WERI-Rb-1 (cell line): ENCODE measurements around the gene HEMK1.
A peak's percentile ranks its signal among the peaks of the same experiment; 100 is the strongest.

ENCODE experiments used
- DNase-seq: peaks from one replicate; pipeline ENCODE4 v3.0.0-alpha.2; 2020
- H3K27ac ChIP-seq: fragments of 250-450 bp; sonication (Bioruptor Pico); 2 replicates; pipeline ENCODE4 v1.5.1; 2020; ENCODE audit warnings: mild to moderate bottlenecking, moderate library complexity
- H3K27me3 ChIP-seq: fragments of 250-450 bp; sonication (Bioruptor Pico); 2 replicates; pipeline ENCODE4 v1.5.1; 2021; ENCODE audit warnings: mild to moderate bottlenecking, low read depth, moderate library complexity; ENCODE audit not compliant: insufficient read depth, severe bottlenecking
- H3K36me3 ChIP-seq: fragments of 250-450 bp; sonication (Bioruptor Pico); 2 replicates; pipeline ENCODE4 v1.5.1; 2020; ENCODE audit warnings: mild to moderate bottlenecking, moderate library complexity
- H3K4me3 ChIP-seq: 2 replicates; pipeline ENCODE4 v1.5.1; 2011; ENCODE audit warnings: low read depth, mild to moderate bottlenecking, control low read depth, low read length
- H3K9me3 ChIP-seq: fragments of 250-450 bp; sonication (Bioruptor Pico); 2 replicates; pipeline ENCODE4 v1.5.1; 2021; ENCODE audit warnings: mild to moderate bottlenecking, moderate library complexity; ENCODE audit not compliant: severe bottlenecking
- CTCF ChIP-seq: IDR thresholded peaks from 2 replicates; pipeline ENCODE4 v1.5.1; 2011; ENCODE audit warnings: low read depth, mild to moderate bottlenecking, control low read depth, inconsistent platforms, low read length

HEMK1 gene

GRCh38 chr3:50539356-50540286 is 29.7 kb upstream of the HEMK1 start:
- Histone ChIP-seq H3K4me3 (no peak overlapping the region), H3K27ac (peak overlapping the region; percentile 69), H3K36me3 (no peaks in the 10 kb centered on the region), H3K9me3 (no peaks in the 10 kb centered on the region), H3K27me3 (no peaks in the 10 kb centered on the region)
- TF ChIP-seq CTCF, result no peak
- peak; percentile 43 for DNase-seq

GRCh38 chr3:50542177-50543034 is 26.9 kb upstream of the HEMK1 start:
- H3K36me3 ChIP-seq, result no peaks in the 10 kb centered on the region
- DNase-seq, result peak; percentile 74
- peak; percentile 90 for TF ChIP-seq CTCF
- no peaks in the 10 kb centered on the region for H3K27me3 ChIP-seq
- H3K27ac ChIP-seq, result no peak overlapping the region
- no peaks in the 10 kb centered on the region for H3K9me3 ChIP-seq
- H3K4me3 ChIP-seq, result no peak overlapping the region

GRCh38 chr3:50545781-50546180 is 23.5 kb upstream of the HEMK1 start:
- Histone ChIP-seq H3K27ac (no peak overlapping the region), H3K36me3 (no peaks in the 10 kb centered on the region), H3K27me3 (no peaks in the 10 kb centered on the region), H3K9me3 (no peaks in the 10 kb centered on the region), H3K4me3 (no peak overlapping the region)
- no peak for TF ChIP-seq CTCF
- no peak for DNase-seq

GRCh38 chr3:50549226-50549625 is 20.1 kb upstream of the HEMK1 start:
- H3K4me3 ChIP-seq, result no peak overlapping the region
- DNase-seq, result no peak
- no peak overlapping the region for H3K27ac ChIP-seq
- TF ChIP-seq CTCF, result no peak
- no peaks in the 10 kb centered on the region for H3K27me3 ChIP-seq
- H3K36me3 ChIP-seq, result no peaks in the 10 kb centered on the region
- no peaks in the 10 kb centered on the region for H3K9me3 ChIP-seq

GRCh38 chr3:50550079-50550736 is 19.1 kb upstream of the HEMK1 start:
- no peak overlapping the region for H3K4me3 ChIP-seq
- DNase-seq, result peak; percentile 76
- peak; percentile 79 for TF ChIP-seq CTCF
- no peaks in the 10 kb centered on the region for H3K9me3 ChIP-seq
- no peaks in the 10 kb centered on the region for H3K36me3 ChIP-seq
- no peaks in the 10 kb centered on the region for H3K27me3 ChIP-seq
- no peak overlapping the region for H3K27ac ChIP-seq
